GM10847 (cell line): ENCODE results near the gene ADM.

Source experiments
- POLR2A ChIP-seq: IDR thresholded peaks from 2 replicates; pipeline ENCODE4 v1.6.1; 2011; ENCODE audit not compliant: insufficient read length; ENCODE audit errors: extremely low read depth

ADM gene

GRCh38 chr11:10304495-10305261 is at the start of gene ADM:
Gene ADM (plus strand): TSS chr11:10305073. CDS start chr11:10305701, 628 bp downstream.
- TF ChIP-seq POLR2A = peak; percentile 21

GRCh38 chr11:10255388-10256125 is 49.3 kb upstream of the ADM start:
- TF ChIP-seq POLR2A = no peak

DNA sequence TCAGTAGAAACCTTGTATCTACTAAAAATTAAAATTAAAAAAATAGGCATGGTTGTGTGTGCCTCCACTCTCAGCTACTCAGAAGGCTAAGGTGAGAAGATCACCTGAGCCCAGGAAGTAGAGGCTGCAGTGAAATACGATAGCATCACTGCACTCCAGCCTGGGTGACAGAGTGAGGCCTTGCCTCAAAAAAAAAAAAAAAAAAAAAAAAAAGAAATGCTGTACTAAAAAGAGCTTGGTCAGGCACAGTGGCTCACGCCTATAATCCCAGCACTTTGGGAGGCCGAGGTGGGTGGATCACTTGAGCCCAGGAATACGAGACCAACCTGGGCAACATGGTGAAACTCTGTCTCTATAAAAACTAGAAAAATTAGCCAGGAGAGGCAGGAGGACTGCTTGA is 47.4 kb upstream of the ADM start:
- TF ChIP-seq POLR2A = no peak

- TF ChIP-seq POLR2A = no peak
Measured at GRCh38 chr11:10261821-10262220, 43.1 kb upstream of the ADM start.

- TF ChIP-seq POLR2A = no peak
Measured at GRCh38 chr11:10263929-10264328, 40.9 kb upstream of the ADM start.

GRCh38 chr11:10265936-10266335 is 38.9 kb upstream of the ADM start:
- no peak for TF ChIP-seq POLR2A

DNA sequence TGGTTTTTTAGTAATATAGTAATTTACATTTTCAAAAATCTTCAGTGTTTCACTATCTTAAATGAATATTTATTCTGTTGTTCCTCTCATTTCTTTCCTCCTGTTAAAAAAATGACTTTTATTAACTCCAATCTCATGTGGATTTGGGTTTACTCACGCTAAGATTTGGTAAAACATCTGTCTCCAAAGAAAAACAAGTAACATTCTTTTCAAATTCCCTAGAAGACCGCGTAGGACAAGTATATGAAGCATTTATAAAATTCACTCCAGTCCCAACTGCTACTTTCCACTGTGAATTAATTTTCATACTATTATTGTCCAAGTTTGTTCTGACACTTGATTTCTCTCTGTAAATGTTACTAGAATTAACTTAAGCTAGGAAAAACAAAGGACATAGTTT is 37.1 kb upstream of the ADM start:
- TF ChIP-seq POLR2A = no peak

DNA sequence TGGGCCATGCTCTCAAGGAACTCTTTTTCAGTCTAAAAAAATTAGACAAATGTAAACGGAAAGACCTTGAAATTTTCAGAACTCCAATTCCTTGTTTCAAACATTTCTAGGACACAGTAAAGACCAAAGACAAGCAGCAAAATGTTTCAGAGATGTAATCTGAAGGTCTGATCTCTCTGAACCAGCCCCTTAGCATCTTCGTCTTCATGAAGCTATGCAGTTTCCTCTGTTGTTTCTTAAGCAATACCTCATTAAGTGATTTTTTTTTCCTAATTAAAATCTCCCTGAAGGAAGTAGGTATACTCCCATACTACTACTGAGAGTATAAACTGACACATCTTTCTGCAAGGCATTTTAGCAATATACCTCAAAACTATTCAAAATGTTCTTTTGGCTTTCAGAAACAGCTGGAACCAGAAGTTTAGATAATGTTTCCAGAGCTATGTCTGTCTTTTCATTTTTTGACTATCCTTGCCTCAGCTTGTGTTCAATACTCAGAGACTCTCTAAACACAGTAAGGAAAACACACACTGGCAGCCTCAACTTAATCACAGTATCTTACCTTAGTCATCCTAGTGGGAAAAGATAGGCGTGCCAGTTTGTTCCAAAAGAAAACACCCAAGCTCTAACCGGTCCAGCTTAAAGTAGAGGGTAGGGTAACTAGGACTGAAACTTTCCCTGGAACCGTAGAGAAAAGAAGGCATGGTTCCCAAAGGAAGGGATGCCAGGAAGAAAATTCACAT is 36.0 kb upstream of the ADM start:
- TF ChIP-seq POLR2A = no peak

- no peak for TF ChIP-seq POLR2A
Measured at GRCh38 chr11:10272132-10272531, 32.7 kb upstream of the ADM start.

DNA sequence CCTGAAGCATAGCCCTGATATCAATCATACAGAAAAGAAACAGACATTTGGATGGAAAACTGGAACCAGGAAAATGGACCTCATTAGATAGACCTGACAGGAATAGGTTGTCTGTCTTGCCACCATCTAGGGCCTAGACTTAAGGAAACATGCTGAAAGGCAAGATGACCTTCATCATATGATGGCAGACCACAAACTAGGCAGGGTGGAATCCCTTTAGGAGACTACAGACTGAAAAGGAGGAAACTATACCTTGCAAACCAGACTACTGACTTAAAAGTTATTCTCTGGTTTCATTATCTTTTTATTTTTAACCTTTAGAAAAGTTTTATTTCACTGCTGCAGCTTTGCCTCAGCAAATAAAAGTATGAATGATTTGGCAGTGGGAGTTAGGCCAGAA is 31.1 kb upstream of the ADM start:
- no peak for TF ChIP-seq POLR2A

DNA sequence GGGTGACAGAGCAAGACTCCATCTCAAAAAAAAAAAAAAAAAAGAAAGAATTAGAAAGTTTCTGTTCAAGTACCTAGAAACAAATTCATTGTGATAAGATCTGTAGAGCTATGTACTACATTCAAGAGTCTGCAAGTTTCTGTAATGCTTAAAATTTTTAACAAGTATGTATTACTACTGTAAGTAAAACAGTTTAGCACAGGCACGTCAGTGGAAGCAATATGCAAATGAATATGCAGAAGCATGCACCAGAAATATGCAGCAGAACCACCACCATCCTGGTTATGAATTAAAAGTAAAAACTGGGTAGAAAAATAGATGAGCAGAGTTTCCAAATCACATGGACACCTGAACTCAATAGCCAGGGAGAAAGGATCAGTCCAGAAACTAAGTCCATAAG is 30.1 kb upstream of the ADM start:
- no peak for TF ChIP-seq POLR2A

DNA sequence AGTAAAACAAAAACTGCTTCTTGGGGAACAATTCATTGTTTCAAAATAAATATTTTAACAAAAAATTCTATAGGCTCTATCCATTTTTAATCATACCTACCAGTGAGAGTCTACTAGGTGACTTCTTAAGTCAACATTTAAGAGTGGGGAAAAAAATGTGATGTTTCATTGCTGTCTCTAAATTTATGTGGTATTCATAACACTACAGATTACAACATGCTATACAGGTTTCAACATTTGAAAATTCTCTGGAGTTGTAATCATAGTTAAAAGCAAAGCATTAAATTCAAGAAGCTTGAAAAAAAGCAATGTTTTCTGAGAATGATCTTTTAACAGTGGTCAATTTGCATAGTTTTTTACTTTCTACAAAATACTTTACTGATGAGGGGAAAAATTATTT is 29.2 kb upstream of the ADM start:
- TF ChIP-seq POLR2A = no peak

DNA sequence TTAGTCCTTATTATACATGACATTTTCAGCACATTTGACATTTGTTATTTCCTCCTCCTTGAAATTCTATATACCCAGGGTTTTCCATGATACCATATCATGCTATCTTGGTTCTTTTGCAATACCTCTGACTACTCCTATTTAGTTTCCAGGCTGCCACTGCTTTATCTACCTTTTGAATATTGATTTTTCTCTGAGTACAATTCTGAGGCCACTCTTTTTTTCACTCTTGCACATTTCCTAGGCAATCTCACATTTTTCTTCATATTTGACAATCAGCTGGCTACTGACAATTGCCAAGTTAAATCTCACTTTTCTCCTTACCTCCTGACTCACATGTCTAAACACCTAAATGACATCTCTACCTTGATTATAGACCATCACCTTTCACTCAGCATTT is 22.8 kb upstream of the ADM start:
- no peak for TF ChIP-seq POLR2A

- TF ChIP-seq POLR2A = no peak
Measured at GRCh38 chr11:10283991-10284390, 20.9 kb upstream of the ADM start.

DNA sequence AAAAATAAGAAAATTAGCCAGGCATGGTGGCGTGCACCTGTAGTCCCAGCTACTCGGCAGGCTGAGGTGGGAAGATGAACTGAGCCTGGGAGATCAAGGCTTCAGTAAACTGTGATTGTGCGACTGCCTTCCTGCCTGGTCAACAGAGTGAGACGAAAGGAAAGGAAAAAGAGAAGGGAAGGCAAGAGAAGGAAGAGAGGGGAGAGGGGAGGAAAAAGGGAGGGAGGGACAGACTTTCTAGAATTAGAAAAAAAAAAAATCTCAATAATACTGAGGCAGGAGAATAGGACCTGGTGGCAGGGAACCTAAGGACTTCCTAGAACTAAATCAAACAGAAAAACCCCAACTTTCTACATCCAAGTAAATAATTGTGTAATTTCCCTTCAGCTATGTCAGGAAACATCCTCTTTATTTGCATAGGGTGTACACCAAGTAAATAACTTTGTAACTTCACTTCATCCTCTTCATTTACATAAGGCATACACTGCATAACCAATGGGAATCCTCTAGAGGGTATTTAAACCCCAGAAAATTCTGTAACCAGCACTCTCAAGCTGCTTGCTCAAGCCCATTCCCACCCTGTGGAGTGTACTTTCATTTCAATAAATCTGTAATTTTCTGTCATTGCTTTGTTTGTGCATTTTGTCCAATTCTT is 19.6 kb upstream of the ADM start:
- no peak for TF ChIP-seq POLR2A
